Parathyroid adenoma (tissue), 2 donors: ENCODE measurements around the gene PDRG1.

Source experiments
- H2AFZ ChIP-seq: fragments of 300-600 bp; sonication (generic); one replicate; pipeline ENCODE4 v1.7.0; 2017; ENCODE audit warnings: antibody characterized with exemption, mild to moderate bottlenecking
- H3K27ac ChIP-seq: fragments of 300-600 bp; sonication (generic); one replicate; pipeline ENCODE4 v1.7.0; 2017
- H3K27me3 ChIP-seq: fragments of 300-600 bp; sonication (generic); one replicate; pipeline ENCODE4 v1.7.0; 2017; ENCODE audit warnings: low read length; ENCODE audit not compliant: control insufficient read depth, insufficient read depth
- H3K36me3 ChIP-seq: fragments of 300-600 bp; sonication (generic); one replicate; pipeline ENCODE4 v1.7.0; 2017; ENCODE audit warnings: low read length; ENCODE audit not compliant: control insufficient read depth, insufficient read depth
- H3K4me1 ChIP-seq: fragments of 300-600 bp; sonication (generic); one replicate; pipeline ENCODE4 v1.7.0; 2017; ENCODE audit warnings: control low read depth
- H3K4me2 ChIP-seq: fragments of 300-600 bp; sonication (generic); one replicate; pipeline ENCODE4 v1.7.0; 2017; ENCODE audit warnings: low read length
- H3K4me3 ChIP-seq: fragments of 300-600 bp; sonication (generic); one replicate; pipeline ENCODE4 v1.7.0; 2017; ENCODE audit warnings: low read depth, low read length
- H3K79me2 ChIP-seq: fragments of 300-600 bp; sonication (generic); one replicate; pipeline ENCODE4 v1.7.0; 2017; ENCODE audit warnings: control low read depth
- H3K9ac ChIP-seq: fragments of 300-600 bp; sonication (generic); one replicate; pipeline ENCODE4 v1.7.0; 2017; ENCODE audit warnings: mild to moderate bottlenecking
- H3K9me3 ChIP-seq: fragments of 300-600 bp; sonication (generic); one replicate; pipeline ENCODE4 v1.7.0; 2017; ENCODE audit warnings: low read length; ENCODE audit not compliant: control insufficient read depth
- TF ChIP-seq, protein P1 (sequence below): fragments of 300-600 bp; sonication (generic); IDR thresholded peaks from one replicate; pipeline ENCODE4 v1.7.0; 2017; ENCODE audit warnings: antibody characterized with exemption, mild to moderate bottlenecking
- donor health status: primary hyperparathyroidism.

Gene PDRG1

DNA sequence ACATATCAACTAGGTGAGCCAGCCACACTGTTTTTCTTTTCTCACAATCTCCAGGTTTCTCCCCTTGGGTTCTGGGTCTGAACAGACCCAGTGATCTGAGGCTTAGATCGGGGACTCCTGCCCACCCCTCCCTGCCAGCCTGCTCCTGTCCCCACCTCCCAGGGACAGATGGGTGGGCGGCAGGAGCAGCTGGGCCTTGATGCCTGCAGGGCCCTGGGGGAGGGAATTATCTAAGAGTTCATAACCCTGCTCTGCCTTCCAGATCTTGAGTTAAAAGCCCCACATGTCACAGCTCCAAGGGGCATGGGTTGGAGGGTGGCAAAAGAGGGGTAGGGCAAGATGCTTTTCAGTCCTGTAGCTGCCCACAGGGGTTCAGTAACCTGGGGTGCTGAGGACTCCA lies 10.9 kb upstream of the PDRG1 start:
- Histone ChIP-seq H3K9ac (no peak overlapping the region), H3K4me2 (no peak overlapping the region), H3K9me3 (no peaks in the 10 kb centered on the region), H3K27me3 (peaks cover 4% of the 10 kb centered on the region), H2AFZ (no peak overlapping the region), H3K27ac (no peak overlapping the region), H3K36me3 (no peaks in the 10 kb centered on the region), H3K4me1 (peaks cover 4% of the 10 kb centered on the region), H3K79me2 (no peaks in the 10 kb centered on the region), H3K4me3 (no peak overlapping the region)
- TF ChIP-seq, protein P1, sequence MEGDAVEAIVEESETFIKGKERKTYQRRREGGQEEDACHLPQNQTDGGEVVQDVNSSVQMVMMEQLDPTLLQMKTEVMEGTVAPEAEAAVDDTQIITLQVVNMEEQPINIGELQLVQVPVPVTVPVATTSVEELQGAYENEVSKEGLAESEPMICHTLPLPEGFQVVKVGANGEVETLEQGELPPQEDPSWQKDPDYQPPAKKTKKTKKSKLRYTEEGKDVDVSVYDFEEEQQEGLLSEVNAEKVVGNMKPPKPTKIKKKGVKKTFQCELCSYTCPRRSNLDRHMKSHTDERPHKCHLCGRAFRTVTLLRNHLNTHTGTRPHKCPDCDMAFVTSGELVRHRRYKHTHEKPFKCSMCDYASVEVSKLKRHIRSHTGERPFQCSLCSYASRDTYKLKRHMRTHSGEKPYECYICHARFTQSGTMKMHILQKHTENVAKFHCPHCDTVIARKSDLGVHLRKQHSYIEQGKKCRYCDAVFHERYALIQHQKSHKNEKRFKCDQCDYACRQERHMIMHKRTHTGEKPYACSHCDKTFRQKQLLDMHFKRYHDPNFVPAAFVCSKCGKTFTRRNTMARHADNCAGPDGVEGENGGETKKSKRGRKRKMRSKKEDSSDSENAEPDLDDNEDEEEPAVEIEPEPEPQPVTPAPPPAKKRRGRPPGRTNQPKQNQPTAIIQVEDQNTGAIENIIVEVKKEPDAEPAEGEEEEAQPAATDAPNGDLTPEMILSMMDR, result no peak

DNA sequence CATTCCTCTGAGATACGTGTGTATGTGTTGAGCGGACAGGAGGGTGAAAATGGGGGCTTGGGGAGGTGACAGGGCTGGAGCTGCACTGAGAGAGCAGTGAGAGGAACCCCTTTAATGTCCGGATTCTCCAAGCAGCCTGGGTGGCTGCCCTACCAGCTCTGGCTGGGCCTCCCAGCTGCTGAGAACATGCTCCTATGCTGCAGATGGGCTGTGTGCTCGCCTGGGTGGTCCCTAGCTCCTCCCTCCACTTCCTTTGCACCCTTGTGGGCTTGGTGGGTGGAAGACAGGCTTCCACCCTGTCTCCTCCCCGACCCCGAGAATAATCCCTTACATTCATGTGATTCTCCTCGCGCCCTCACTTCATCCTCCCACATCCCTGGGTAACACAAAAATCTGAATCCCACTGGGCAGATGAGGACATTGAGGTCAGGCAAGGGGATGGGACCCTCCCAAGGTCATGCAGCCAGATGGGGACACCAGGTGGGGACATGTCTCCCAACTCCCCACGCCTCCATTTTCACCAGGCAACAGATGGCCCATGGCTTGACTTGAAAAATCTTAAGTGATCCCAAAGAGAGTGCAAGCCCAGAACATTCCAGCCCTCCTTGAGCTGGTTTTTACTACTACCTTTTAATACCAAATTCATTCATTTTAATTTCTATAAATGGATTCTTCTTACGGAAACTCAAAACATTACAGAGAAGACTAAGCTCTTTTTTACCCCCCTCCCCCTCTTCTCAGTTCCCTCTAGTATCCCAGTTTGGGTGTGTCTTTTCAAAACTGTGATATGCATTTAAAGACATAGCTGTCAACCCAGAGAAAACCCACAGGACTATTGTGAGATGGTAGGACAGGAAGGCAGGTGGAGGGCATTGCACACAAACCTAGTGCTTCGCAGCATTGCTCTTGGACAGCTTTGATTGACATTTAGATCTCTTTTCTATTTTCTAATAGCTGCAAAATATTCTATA lies 5.0 kb upstream of the PDRG1 start:
- Histone ChIP-seq H3K36me3 (no peaks in the 10 kb centered on the region), H3K9ac (no peak overlapping the region), H3K4me1 (no peaks in the 10 kb centered on the region), H3K27me3 (no peaks in the 10 kb centered on the region), H3K4me2 (no peak overlapping the region), H3K4me3 (no peak overlapping the region), H3K9me3 (no peaks in the 10 kb centered on the region), H2AFZ (no peak overlapping the region), H3K27ac (no peak overlapping the region), H3K79me2 (no peaks in the 10 kb centered on the region)
- TF ChIP-seq, protein P1, result no peak

DNA sequence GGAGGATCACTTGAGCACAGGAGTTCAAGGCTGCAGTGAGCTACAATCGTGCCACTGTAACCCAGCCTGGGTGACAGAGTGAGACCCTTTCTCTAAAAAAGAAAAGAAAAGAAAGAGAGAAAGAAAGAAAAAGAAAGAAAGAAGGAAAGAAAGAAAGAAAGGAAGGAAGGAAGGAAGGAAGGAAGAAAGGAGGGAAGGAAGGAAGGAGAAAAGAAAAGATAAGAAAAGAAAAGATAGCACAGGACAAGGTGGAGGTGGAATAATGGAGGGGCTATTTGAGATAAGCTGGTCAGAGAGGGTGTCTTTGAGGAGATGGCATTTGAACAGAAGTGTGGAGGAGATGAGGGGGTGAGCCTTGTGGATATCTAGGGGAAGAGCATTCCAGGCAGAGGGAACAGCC lies 2.7 kb upstream of the PDRG1 start:
- no peak overlapping the region for H3K4me2 ChIP-seq
- no peak overlapping the region for H3K4me3 ChIP-seq
- H3K9ac ChIP-seq, result no peak overlapping the region
- H2AFZ ChIP-seq, result no peak overlapping the region
- TF ChIP-seq, protein P1, result no peak
- H3K36me3 ChIP-seq, result no peaks in the 10 kb centered on the region
- H3K4me1 ChIP-seq, result peaks cover 6% of the 10 kb centered on the region
- no peaks in the 10 kb centered on the region for H3K9me3 ChIP-seq
- peaks cover 17% of the 10 kb centered on the region for H3K79me2 ChIP-seq
- no peaks in the 10 kb centered on the region for H3K27me3 ChIP-seq
- H3K27ac ChIP-seq, result no peak overlapping the region

DNA sequence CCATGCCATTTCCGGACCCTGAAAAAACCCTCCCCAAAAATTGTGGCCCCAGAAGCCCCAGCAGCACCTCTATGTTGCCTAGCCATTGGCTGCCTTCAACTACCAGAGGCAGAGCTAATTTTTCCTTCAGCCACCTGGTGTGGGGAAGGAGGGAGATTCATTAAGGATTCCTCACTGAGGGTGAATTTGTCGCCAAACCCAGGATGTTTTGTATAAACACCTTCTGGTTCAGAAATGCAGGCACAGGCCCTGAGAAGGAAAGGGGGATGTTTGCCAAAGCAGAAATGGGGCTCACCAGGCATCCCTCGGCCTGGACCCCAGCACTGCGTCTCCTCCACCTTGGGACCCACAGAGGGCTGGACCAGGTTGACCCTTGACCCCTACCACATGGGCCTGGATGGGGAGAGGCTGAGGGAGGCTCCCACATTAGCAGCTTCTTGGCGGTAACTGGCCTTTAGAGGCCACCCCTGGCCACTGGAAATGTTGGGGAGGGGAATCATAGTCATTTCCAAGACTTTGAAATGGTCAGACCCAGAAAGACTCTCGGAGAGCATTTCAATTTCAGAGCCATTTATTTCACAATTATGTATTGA lies 1.8 kb upstream of the PDRG1 start:
- Histone ChIP-seq H3K4me3 (no peak overlapping the region), H3K27me3 (no peaks in the 10 kb centered on the region), H3K9ac (no peak overlapping the region), H3K27ac (no peak overlapping the region), H2AFZ (no peak overlapping the region), H3K79me2 (peaks cover 17% of the 10 kb centered on the region), H3K36me3 (no peaks in the 10 kb centered on the region), H3K4me1 (peaks cover 15% of the 10 kb centered on the region), H3K9me3 (no peaks in the 10 kb centered on the region), H3K4me2 (no peak overlapping the region)
- TF ChIP-seq, protein P1, result no peak
